Peyer's patch (tissue), 4 donors: ENCODE results near the gene ABCD1.

Experiments used
- CTCF ChIP-seq, 6 experiments: fragments of 450-650 bp in 4 of 6; fragments of 200-600 bp in 2 of 6; sonication (generic) in 1 of 6; IDR thresholded peaks; one replicate each; pipeline ENCODE4 v1.5.1; 2017 to 2019; ENCODE audit warnings: antibody characterized with exemption in 6 of 6, mild to moderate bottlenecking in 3 of 6, moderate library complexity in 1 of 6
- POLR2A ChIP-seq, 2 donors: fragments of 450-650 bp; IDR thresholded peaks; one replicate each; pipeline ENCODE4 v1.5.1; 2017; ENCODE audit warnings: antibody characterized with exemption in 2 of 2, mild to moderate bottlenecking in 2 of 2, moderate library complexity in 2 of 2

- TF ChIP-seq CTCF (IDR thresholded peaks at IDR 0.05) (no peak), POLR2A (IDR thresholded peaks at IDR 0.05) (no peak)
These were observed 62.0 kb downstream of the ABCD1 start for GRCh38 chrX:153786669-153787068.
